M059J (cell line): ENCODE results near the gene DOCK3. TPM values are rescaled to one million over a fixed set of nuclear protein-coding genes. Genes with fewer than 3 reads are reported as not detected.
"Not testable (repeated sequence)": the region's sequence is repeated elsewhere in the genome, so short reads cannot be mapped to it uniquely, and the experiment has no call there.

ENCODE experiments used
- DNase-seq: peaks from one replicate; pipeline ENCODE4 v3.0.0-alpha.2; 2012; ENCODE audit warnings: low read depth
- total RNA-seq: library from RNA; depleted of rRNA; stranded (reverse); fragments of >200 nt; shearing (Covaris generic); gene quantifications from 2 replicates; pipeline ENCODE4 v1.2.3, GENCODE V29; 2014

DOCK3 gene
- total RNA-seq, 1 experiment from 2014 or later = 1.0 TPM

DNA sequence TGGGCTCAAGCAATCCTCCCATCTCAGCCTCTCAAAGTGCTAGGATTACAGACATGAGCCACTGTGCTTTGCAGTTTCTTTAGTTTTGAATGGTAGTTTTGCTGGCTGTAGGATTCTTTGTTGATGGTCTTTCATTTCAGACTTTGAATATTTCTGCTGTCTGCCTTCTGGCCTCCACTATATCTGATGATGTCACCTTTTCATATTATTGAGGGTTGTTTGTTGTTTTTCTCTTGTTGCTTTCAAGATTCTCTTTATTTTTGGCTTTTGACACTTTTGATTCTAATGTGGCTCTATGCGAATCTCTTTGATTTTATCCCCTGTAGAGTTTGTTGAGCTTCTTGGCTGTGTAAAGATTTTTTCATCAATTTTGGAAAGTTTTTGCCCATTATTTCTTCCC lies 631.4 kb downstream of the DOCK3 start:
- no peak for DNase-seq

DNA sequence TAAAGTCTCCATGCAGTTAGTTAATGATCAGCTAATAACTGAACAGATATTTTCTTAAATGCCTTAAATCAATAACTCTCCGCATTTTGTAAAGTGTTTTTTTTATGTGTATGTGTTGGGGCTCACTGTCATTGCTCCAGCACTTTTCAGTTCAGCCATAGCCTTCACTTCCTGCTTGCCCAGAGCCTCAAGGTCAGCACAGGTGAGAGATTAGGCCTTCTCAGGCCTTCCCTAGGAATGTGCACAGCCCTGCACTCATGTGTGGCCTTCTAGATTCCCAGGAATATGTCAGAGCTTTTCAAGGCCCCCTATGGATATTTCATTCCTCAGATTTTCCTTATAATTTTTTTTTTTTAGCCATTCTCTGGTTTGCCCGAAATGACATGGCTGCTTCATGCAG lies 632.7 kb downstream of the DOCK3 start:
- DNase-seq = no peak

DNA sequence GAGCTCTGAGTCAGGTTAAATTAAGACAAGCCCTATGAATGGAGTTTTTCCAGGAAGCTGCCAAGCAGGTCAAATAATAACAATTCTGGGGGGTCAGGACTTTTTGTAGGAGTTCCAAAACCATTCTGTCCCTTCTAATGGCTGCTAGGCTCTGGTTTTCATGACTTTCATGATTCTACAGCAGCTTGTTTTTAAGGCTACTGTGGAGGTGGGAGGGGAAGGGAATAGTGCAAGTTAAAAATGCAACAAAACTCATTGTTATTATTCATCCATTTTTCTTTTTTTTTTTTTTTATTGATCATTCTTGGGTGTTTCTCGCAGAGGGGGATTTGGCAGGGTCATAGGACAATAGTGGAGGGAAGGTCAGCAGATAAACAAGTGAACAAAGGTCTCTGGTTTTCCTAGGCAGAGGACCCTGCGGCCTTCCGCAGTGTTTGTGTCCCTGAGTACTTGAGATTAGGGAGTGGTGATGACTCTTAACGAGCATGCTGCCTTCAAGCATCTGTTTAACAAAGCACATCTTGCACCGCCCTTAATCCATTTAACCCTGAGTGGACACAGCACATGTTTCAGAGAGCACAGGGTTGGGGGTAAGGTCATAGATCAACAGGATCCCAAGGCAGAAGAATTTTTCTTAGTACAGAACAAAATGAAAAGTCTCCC lies 633.3 kb downstream of the DOCK3 start:
- not testable (repeated sequence) for DNase-seq

DNA sequence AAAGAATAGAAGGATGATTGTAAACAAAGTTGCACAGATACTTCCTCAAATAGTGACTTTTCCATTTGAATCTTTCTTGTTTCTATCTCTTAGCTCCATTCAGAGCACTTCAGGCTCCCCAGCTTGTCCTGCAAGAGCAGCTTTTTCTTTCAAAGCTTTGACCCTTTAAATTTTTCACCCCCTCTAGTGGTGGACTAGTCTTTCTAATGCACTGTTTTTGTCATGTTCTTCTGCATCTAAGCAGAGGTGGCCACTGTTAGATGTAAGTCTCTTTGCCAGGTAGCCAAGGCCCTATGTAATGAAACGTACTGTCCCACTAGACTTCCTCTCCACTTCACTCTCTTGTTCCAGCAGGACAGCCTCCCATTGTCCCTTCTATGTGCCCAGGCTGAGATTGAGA lies 636.3 kb downstream of the DOCK3 start:
- peak; percentile 24 for DNase-seq

DNA sequence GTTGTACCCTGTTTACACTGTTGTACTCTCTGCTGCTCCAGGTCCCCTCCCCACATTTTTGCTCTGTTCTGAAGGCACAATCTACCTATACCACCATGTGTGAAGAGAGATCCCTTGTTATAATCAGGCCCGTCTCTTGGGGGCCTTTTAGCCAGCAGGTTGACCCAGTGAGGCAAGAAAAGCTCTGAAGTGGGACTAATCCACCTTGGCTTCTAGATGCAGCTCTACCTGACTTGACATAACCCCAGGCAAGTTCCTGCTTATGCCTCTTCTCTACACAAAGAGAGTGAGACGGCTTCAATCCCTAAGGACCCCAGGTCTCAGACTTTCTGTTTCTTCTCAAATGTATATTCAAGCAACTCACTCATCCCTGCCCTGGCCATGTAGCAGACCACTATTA lies 653.5 kb downstream of the DOCK3 start:
- DNase-seq = no peak

DNA sequence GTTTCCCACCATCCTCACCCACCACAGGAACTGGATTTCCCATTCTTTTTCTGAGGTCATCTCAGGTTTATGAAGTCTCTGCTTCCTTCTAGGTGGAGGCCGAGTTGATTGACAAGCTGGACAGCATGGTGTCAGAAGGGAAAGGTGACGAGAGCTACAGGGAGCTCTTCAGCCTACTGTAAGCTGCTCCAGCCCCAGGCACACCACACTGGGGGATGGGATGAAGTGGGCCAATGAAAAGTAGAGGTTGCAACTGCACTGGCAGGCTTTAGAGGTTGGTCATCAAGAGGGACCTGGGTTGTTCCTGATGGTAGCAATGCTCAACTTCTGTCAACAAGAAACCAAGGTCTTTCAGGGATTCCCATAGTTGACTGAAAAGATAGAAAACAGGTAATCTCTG lies 655.3 kb downstream of the DOCK3 start:
- no peak for DNase-seq

DNA sequence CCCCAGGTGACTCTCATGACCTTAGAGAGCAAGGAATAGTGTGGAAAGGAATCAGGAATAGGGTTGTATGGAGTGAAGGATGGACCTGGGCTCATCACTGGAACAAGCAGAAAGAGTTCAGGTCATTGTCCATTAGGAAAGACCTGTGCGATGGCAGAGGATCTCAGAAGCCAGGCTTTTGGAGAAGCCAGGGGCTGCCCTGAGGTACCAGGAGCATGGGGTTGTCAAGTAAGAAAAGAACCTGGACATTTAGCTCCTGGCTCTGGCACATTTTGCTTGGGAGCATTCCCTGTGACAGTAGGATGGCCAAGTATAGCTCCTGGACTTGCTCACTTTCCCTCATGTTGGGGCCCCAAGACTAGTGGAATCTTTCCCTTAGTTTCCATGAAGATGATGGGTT lies 657.4 kb downstream of the DOCK3 start:
- no peak for DNase-seq

DNA sequence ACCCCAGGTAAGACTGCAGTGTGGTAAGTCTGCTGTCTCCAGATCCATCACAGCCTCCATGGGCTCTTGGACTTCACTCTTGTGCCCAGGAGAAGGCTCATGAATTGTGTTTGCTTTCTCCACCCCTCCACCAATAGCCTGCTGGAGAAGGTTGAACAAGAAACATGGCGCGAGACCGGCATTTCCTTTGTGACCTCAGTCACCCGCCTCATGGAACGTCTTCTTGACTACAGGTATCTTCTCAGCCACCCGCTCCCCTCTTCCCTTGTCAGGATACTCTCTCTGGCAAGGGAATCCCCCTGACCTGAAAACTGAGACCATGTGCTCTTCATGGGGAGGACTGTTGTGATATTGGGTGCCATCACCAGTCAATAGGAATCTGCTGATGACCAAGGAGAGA lies 658.3 kb downstream of the DOCK3 start:
- DNase-seq = no peak

DNA sequence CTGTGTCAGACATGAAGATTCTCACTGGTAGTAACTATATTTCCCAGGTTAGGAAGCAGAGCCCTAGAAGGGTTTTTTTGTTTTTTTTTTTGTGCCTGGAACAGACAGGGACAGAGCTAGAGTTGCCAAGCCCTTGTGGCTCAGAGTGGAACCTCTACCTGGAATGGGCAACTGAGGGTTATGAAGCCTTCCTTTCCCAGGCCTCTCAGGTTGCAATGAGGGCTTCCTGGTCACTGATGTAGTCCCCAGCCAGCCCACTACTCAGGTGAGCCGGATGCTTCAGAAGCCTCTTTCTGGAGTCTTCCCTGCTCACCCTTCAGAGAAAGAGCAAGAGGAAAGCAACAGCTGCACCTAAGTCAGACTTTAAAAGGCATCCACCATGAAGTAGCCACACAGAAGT lies 661.5 kb downstream of the DOCK3 start:
- DNase-seq = no peak

DNA sequence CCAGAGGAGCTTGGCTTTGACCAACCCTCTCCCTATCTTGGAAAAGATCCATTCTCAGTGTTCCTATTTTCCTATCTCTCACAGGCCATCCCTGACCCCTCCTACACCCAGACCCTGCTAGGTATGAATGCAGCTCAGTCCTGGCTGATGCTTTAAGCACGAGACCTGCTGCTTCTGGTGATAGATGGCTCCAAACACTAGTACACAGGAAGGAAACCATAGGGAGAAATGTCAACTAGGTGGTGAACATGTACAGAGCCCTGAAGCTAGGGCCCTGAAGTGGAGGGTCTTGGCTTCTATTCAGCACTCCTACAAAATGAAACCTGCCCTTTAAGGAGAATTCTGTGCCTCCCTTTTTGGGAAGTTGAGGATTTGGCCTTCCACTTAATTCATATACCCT lies 662.9 kb downstream of the DOCK3 start:
- no peak for DNase-seq

DNA sequence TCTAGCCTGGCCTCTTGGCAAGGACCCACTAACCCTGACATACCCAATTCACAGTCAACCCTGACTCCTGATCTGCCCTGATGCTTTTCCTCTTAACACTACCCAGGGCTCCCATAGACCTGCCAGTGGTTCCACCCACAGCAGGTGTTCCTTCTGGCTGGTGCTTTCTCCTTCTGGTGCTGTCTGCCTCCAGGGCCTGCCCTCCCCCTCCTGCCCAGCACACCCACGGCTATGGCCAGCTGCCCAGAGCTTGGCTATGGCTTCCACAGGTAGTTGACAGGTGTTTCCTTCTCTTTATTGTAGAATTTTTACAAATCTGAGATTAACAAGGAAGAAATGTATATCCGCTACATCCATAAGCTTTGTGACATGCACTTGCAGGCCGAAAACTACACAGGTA lies 663.9 kb downstream of the DOCK3 start:
- no peak for DNase-seq

DNA sequence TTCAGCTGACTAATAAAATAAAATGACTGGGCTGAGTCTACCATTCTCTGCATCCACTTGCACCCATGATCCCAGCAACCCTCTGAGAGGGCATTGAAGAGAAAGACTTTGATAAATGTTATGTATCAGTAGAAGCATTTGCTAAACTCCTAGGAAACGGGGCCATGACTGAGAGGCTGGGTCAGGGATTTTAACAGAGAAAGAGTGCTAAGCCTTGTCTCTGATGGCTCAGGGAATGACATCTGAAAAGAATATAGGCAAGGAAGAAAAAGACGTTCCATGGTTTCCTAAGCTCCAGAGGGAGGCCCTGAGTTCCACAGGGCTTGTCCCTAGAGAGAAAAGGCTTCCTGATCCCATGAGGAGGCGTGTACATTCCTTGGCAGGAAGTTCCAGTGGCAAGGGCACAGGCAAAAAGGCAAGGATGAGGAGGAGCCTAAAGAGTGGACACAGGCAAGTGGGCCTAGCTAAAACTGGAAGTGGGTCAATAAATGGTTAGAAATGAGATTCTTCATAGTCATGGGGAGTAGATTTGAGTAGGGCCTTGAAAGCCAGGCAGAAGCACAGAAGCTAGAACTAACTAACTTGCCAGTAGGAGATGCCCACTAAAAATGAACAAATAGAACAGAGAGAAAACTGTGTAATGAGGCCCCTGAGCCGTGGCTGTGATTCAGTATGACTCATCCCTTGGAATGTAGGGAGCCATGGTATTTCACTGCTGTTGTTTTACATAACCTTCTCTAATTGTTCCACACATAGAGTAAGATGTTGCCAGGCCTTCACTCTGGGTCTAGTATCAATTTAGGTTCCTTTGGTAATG lies 665.5 kb downstream of the DOCK3 start:
- DNase-seq = peak; percentile 92

DNA sequence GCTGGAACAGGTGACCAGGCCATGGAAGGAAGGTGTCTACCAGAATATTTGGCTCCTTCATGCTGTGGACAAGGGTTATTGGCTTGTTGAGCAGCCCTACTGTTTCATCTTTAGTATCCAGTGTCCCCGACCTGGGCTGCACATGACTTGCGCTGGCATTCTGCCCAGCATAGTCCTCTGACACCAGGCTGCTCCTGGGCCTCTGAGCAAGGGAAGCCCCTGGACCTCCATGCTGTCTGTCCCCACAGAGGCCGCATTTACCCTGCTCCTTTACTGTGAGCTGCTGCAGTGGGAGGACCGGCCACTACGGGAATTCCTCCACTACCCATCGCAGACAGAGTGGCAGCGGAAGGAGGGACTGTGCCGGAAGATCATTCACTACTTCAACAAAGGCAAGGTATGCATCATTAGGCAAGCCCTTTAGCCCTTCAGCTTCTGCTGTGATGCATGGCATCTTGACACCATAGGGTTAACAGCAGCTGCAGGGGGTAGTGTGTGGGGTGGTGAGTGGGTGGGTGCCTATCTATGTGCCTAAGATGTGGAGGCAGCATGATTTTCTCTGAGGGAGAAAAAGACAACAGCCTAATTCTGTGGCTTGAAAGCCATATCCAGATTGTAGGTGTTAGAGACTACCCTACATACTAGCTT lies 666.4 kb downstream of the DOCK3 start:
- DNase-seq = peak; percentile 42

DNA sequence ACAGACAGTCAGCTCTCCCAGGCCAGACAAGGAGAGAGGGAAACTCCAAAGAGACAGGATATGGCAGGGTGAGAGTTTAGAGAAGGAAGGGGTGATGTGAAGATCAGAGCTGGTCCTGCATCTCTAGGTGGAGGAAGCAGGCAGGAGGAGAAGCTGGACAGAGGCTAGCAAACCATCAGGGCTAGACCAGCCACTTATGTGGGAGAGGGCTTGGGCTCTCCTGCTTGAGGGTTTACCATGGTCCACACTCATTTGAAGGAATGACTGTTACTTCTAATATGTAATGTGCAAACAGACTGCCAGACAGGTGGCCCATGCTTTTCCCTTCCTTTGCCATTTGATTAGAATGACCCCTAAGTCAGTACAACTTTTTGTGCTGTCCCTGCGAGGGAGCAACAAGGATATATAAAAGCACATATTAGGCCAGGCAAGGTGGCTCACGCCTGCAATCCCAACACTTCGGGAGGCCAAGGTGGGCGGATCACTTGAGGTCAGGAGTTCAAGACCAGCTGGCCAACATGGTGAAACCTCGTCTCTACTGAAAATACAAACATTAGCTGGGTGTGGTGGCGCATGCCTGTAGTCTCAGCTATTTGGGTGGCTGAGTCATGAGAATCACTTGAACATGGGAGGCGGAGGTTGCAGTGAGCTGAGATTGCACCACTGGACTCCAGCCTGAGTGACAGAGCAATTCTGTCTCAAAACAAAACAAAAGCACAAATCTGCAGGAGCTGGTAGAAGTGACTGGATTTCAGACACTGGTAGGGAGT lies 669.4 kb downstream of the DOCK3 start:
- peak; percentile 77 for DNase-seq

DNA sequence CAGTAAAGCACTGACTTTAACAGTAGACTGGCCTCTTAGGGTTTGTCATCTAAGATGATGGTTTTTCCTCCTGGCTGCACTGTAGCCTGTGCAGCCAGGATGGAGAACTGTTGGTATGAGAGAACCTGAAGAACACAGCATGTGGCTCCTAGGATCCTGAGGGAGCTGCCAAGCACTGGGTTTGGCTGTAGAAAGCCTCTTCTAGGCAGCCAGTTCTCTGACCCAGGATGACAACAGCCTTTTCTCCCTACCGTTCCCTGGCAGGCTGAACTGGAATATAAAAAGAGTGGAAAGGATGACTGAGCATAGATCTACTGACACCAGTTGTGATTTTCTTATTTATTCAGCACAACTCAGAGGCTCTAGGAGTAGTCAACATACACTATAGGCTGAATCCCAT lies 676.0 kb downstream of the DOCK3 start:
- no peak for DNase-seq

DNA sequence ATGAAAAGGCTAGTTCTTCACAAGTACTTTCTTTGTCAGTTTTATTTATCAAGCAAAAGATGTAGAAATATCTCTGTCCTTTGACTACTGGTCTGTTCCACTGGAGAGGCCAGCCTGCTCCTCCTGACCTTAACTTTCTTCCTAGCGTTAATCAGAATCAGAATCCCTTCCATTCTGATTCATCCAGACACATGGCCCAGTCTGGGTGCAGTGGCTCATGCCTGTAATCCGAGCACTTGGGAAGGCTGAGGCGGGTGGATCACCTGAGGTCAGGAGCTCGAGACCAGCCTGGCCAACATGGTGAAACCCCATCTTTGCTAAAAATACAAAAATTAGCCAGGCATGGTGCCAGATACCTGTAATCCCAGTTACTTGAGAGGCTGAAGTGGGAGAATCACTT lies 678.4 kb downstream of the DOCK3 start:
- peak; percentile 7 for DNase-seq

DNA sequence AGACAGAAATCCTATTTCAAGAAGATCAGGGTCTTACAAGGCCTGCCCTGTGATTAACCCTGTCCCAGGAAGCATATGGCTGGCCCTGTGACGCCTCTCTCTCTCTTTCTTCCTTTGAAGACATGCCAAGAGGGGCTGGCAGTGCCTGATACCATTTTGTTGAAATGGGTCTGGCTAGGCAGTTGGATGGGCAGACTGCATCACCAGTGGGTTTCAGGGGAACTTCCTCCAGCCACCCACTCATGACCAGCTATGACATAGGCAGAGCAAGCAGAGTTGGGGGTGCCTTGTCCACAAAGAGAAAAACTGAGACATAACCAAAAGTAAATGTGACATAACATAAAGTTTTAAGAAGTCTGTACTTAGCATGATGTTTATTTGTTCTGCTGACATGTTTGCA lies 679.0 kb downstream of the DOCK3 start:
- DNase-seq = no peak

DNA sequence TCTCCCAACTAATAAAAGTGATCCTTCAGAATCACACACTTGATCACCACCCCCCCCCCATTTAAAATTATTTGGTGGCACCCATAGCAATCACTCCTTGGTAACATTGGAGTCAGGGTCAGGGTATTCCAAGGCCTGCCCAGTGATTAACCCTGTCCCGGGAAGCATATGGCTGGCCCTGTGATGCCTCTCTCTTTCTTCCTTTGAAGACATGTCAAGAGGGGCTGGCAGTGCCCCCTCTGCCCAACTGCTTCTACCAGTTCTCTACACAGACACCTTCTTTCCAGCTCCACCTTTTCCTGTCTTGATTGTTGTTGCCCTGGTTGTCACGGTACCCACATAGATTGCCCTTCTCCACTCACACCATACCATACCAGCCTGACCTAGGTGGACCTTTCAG lies 679.4 kb downstream of the DOCK3 start:
- no peak for DNase-seq

DNA sequence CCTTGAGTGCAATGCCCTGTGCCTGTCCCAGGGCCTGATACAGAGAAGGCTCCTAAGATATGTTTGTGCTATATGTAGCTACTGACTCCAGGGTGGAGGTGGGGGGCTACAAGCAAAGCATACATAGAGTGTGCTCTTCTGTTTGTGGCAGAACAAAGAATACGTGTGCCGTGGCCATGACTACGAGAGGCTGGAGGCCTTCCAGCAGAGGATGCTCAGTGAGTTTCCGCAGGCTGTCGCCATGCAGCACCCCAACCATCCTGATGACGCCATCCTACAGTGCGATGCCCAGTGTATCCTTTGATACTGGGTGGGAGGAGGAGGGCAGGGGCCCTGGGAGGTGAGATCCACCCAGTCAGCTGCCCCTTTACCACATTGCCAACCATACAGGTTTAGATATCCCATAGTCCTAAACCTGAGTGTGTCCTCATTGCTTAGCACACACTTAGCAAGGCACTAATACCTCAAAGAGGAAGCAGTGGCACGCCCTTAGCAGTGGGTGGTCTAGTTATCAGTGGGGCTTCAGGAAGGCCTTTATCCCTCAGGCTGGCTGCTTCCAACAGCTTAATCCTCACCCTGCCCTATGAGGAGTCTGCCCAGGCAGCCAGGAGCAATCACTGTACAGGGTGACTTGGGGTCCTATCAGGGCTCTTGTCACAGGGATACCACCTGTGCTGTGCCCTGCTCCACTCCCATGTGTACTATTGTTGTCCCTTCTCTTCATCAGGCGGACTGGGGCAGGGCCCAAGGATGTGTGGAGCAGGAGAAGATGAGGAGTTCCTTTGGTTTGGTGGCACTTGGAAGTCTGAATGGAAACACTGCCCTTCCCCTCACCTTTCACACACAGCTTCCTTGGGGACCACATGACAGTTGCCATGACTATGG lies 680.2 kb downstream of the DOCK3 start:
- no peak for DNase-seq

DNA sequence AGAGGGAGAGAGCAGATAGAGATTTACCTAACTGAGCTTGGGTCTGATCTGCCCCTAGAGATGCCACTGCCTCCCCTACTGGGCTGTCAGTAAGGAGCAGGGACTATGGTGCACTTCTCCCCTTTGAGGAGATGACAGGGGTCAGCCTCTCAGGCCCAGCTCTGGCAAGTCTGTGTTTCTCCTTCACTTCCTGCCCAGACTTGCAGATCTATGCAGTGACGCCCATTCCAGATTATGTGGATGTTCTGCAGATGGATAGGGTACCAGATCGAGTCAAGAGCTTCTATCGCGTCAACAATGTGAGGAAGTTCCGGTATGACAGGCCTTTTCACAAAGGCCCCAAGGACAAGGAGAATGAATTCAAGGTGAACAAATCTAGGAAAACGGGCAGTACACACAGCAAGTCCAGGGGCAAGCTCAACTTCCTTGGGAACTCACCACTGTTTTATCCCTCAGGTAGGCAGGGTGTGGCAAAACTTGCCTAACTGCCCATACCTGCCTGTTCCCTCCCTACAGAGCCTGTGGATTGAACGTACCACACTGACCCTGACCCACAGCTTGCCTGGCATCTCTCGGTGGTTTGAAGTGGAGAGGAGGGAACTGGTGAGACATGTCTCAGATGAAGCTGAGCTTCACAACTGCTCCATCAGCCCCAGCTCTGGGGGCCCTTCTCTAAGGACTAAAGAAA lies 681.3 kb downstream of the DOCK3 start:
- DNase-seq = no peak

DNA sequence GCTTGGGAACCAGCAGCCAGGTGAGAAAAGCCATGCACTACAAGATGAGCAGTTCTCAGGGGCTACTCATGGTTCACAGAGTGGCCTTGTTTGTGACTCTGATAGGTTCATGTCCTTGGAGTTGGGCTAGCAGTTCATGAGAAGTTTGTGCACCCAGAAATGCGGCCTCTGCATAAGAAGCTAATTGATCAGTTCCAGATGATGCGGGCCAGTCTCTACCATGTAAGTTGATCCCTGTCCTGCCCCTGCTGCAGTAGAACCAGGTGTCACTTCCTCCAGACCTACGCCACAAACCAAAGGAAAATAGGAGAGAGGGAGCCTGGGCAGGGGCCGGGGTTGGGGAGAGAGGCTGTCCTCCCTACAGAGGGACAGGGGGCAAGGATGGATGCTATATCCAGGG lies 683.1 kb downstream of the DOCK3 start:
- no peak for DNase-seq
